A549 (cell line): ENCODE data around the gene CAMKMT. TPM values are rescaled to one million over a fixed set of nuclear protein-coding genes. Genes with fewer than 3 reads are reported as not detected.

Experiments used
- ATAC-seq, 2 experiments: fragments of 200-7000 bp in 1 of 2; fragments of >200 bp in 1 of 2; cut with Nextera tagmentation in 1 of 2; cut with Tn5 transposase in 1 of 2; 3 replicates each; pipeline versions ENCODE4 v1.8.0 to v1.9.1; 2018 to 2020; ENCODE audit warnings: mild to moderate bottlenecking in 1 of 2, moderate library complexity in 1 of 2
- CTCF ChIA-PET: fragments of 300-600 bp; sonication (Branson Sonifier 250); formaldehyde crosslinking; extraction: SDS; loops from one replicate; lab custom pipeline; 2021; ENCODE audit warnings: antibody characterized with exemption, inconsistent platforms; lab: Yijun Ruan, JAX
- POLR2A ChIA-PET: fragments of 350-600 bp; formaldehyde crosslinking; extraction: SDS; loops from one replicate; lab custom pipeline; 2021; ENCODE audit warnings: antibody characterized with exemption, inconsistent platforms; lab: Yijun Ruan, JAX
- DNase-seq, 2 experiments: peaks; one replicate each; pipeline versions ENCODE4 v3.0.0 to v3.0.0-alpha.2; 2011 to 2016; ENCODE audit warnings: low read depth in 1 of 2, low spot score in 1 of 2
- FAIRE-seq: peaks from 2 replicates; lab custom pipeline; 2011; peaks lifted over from hg19 to GRCh38; lab: Jason Lieb, UNC
- H3K27ac ChIP-seq, 2 experiments: fragments of >200 bp; sonication (Bioruptor Twin); formaldehyde crosslinking; 3 replicates each; pipeline ENCODE4 v1.5.1; 2016 to 2017
- H3K4me1 ChIP-seq: fragments of >200 bp; sonication (Bioruptor Twin); formaldehyde crosslinking; 3 replicates; pipeline ENCODE4 v1.6.1; 2016
- H3K4me2 ChIP-seq: fragments of >200 bp; sonication (Bioruptor Twin); formaldehyde crosslinking; 3 replicates; pipeline ENCODE4 v1.6.1; 2016
- H3K4me3 ChIP-seq: fragments of >200 bp; sonication (Bioruptor Twin); formaldehyde crosslinking; 3 replicates; pipeline ENCODE4 v1.5.1; 2016
- H3K9me3 ChIP-seq: fragments of >200 bp; sonication (Bioruptor Twin); formaldehyde crosslinking; 3 replicates; pipeline ENCODE4 v1.6.1; 2016
- BHLHE40 ChIP-seq: IDR thresholded peaks from 2 replicates; pipeline ENCODE4 v1.6.1; 2012; ENCODE audit warnings: low read depth, low read length, inconsistent platforms
- CEBPB ChIP-seq, 2 experiments: fragments of >200 bp in 1 of 2; sonication (Bioruptor Twin) in 1 of 2; formaldehyde crosslinking in 1 of 2; IDR thresholded peaks; 2 replicates each; pipeline ENCODE4 v1.6.1; 2012 to 2016
- CHD2 ChIP-seq: fragments of 150-350 bp; IDR thresholded peaks from 2 replicates; pipeline ENCODE4 v1.6.1; 2014; ENCODE audit warnings: low read length; ENCODE audit not compliant: partially characterized antibody
- CHD4 ChIP-seq: fragments of 200-600 bp; sonication (generic); IDR thresholded peaks from 2 replicates; pipeline ENCODE4 v1.6.1; 2016; ENCODE audit warnings: antibody characterized with exemption, mild to moderate bottlenecking, borderline replicate concordance
- EHMT2 ChIP-seq: fragments of 200-600 bp; sonication (generic); IDR thresholded peaks from 2 replicates; pipeline ENCODE4 v1.6.1; 2016; ENCODE audit warnings: antibody characterized with exemption, low read depth, mild to moderate bottlenecking, moderate library complexity
- FOXS1 ChIP-seq: fragments of 250-450 bp; sonication (Bioruptor Pico); IDR thresholded peaks from 2 replicates; pipeline ENCODE4 v1.5.0; 2020; ENCODE audit warnings: mild to moderate bottlenecking, moderate library complexity
- HEYL ChIP-seq: fragments of 250-450 bp; sonication (Bioruptor Pico); IDR thresholded peaks from 2 replicates; pipeline ENCODE4 v1.8.0; 2021; ENCODE audit warnings: mild to moderate bottlenecking, moderate library complexity
- HOXB5 ChIP-seq: fragments of 250-450 bp; sonication (Bioruptor Pico); IDR thresholded peaks from 2 replicates; pipeline ENCODE4 v1.5.0; 2020; ENCODE audit warnings: mild to moderate bottlenecking, moderate library complexity
- JUN ChIP-seq, 2 experiments: fragments of >200 bp; sonication (Bioruptor Twin); formaldehyde crosslinking; IDR thresholded peaks; 2 replicates in 1 of 2; 3 replicates in 1 of 2; pipeline ENCODE4 v1.6.1; 2016 to 2017
- JUNB ChIP-seq: fragments of >200 bp; sonication (Bioruptor Twin); formaldehyde crosslinking; IDR thresholded peaks from 2 replicates; pipeline ENCODE4 v1.6.1; 2016
- KDM5A ChIP-seq: fragments of 200-600 bp; sonication (generic); IDR thresholded peaks from 2 replicates; pipeline ENCODE4 v1.6.1; 2016; ENCODE audit warnings: antibody characterized with exemption, mild to moderate bottlenecking
- MAFK ChIP-seq: fragments of 450-650 bp; IDR thresholded peaks from 2 replicates; pipeline ENCODE4 v1.6.1; 2014; ENCODE audit not compliant: partially characterized antibody
- MAZ ChIP-seq: fragments of 150-350 bp; IDR thresholded peaks from 2 replicates; pipeline ENCODE4 v1.6.1; 2014; ENCODE audit warnings: antibody characterized with exemption, low read depth, low read length, borderline replicate concordance
- PHF8 ChIP-seq: fragments of 200-600 bp; sonication (generic); IDR thresholded peaks from 2 replicates; pipeline ENCODE4 v1.6.1; 2016; ENCODE audit warnings: low read depth, mild to moderate bottlenecking, antibody characterized with exemption, moderate library complexity, borderline replicate concordance
- TP53 ChIP-seq: fragments of 250-450 bp; sonication (Bioruptor Pico); IDR thresholded peaks from 2 replicates; pipeline ENCODE4 v1.5.0; 2021; ENCODE audit warnings: mild to moderate bottlenecking, moderate library complexity
- WGBS: methylation state at CpG from one replicate; pipeline ENCODE4 v1.1.6; 2017; ENCODE audit errors: missing lambda C conversion rate; 5-methylcytosine and 5-hydroxymethylcytosine counted together
- polyA plus RNA-seq, 4 experiments: library from polyadenylated mRNA; depleted of rRNA in 3 of 4; stranded (reverse); fragments of >200 nt; fragmentation: RNase III in 1 of 4; extraction: RNeasy Plus Mini Kit Qiagen cat#74134 plus additional on column Dnase treatment in 1 of 4; gene quantifications; 2 replicates in 3 of 4; 3 replicates in 1 of 4; pipeline ENCODE4 v1.2.3, GENCODE V29; 2011 to 2017
- TF ChIP-seq, protein P1 (sequence below): fragments of 250-450 bp; sonication (Bioruptor Pico); IDR thresholded peaks from 2 replicates; pipeline ENCODE4 v1.5.0; 2021; ENCODE audit warnings: mild to moderate bottlenecking, moderate library complexity, borderline replicate concordance
- TF ChIP-seq, protein P2 (sequence below): fragments of 450-650 bp; IDR thresholded peaks from 2 replicates; pipeline ENCODE4 v1.6.1; 2014; ENCODE audit warnings: antibody characterized with exemption
- TF ChIP-seq, protein P3 (sequence below): fragments of 200-600 bp; sonication (generic); IDR thresholded peaks from 2 replicates; pipeline ENCODE4 v1.6.1; 2016; ENCODE audit warnings: antibody characterized with exemption, mild to moderate bottlenecking, moderate library complexity

The CAMKMT gene
- polyA plus RNA-seq, 2 of the 4 experiments (the other 2 are of a cell fraction), result 6.5 to 15.7 TPM

DNA sequence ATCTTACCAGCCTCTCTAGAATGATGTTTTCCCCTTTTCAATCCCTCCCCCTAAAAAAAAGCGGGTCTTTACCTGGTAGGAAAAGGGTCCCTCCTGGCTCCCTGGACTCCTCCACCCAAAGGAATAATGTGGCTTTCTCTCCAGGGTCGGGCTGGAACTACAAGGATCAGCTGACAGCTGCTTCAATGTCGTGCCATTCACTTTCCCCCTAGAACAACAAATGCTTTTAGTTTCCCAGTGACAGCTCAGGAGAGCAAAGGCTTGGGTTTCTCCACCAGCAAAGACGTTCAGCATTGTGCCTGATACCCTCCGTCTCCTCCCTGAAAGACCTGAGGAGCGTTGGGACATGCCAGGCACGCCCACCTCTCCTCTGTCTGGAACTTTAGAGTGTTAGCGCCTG lies 405.9 kb downstream of the CAMKMT start:
- Histone ChIP-seq H3K9me3 (no peaks in the 10 kb centered on the region), H3K4me2 (no peak overlapping the region)
- TF ChIP-seq JUNB, result no peak
- TF ChIP-seq CEBPB (IDR thresholded peaks at IDR 0.05), result no peak
- TF ChIP-seq EHMT2, result no peak
- TF ChIP-seq JUN (IDR thresholded peaks at IDR 0.05), result no peak
- no peak for TF ChIP-seq CHD4
- TF ChIP-seq KDM5A, result no peak
- no peak for TF ChIP-seq HOXB5 (CRISPR knock-in tag)
- TF ChIP-seq CHD2, result no peak
- TF ChIP-seq, protein P1, sequence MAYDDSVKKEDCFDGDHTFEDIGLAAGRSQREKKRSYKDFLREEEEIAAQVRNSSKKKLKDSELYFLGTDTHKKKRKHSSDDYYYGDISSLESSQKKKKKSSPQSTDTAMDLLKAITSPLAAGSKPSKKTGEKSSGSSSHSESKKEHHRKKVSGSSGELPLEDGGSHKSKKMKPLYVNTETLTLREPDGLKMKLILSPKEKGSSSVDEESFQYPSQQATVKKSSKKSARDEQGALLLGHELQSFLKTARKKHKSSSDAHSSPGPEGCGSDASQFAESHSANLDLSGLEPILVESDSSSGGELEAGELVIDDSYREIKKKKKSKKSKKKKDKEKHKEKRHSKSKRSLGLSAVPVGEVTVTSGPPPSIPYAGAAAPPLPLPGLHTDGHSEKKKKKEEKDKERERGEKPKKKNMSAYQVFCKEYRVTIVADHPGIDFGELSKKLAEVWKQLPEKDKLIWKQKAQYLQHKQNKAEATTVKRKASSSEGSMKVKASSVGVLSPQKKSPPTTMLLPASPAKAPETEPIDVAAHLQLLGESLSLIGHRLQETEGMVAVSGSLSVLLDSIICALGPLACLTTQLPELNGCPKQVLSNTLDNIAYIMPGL (CRISPR knock-in tag), result no peak
- TF ChIP-seq MAFK, result no peak
- no peak for TF ChIP-seq MAZ
- TF ChIP-seq, all 56 proteins: peak for 0
- Histone ChIP-seq H3K4me1 (peaks cover 7% of the 10 kb centered on the region; the same call in 1 of the 3 replicates), H3K27ac (no peak overlapping the region), H3K4me3 (no peak overlapping the region)
- ATAC-seq (no peak), FAIRE-seq (no peak), DNase-seq (no peak)
- ChIA-PET CTCF (interaction anchor here (1.5 to 1.6 kb wide), 2 partner anchors 14 to 288 kb away, joined by 3 to 5 read pairs; no protein-coding TSS in a partner anchor), POLR2A (no interaction called here)
- 70% methylated on average over 8 of the region's 8 CpGs for WGBS

DNA sequence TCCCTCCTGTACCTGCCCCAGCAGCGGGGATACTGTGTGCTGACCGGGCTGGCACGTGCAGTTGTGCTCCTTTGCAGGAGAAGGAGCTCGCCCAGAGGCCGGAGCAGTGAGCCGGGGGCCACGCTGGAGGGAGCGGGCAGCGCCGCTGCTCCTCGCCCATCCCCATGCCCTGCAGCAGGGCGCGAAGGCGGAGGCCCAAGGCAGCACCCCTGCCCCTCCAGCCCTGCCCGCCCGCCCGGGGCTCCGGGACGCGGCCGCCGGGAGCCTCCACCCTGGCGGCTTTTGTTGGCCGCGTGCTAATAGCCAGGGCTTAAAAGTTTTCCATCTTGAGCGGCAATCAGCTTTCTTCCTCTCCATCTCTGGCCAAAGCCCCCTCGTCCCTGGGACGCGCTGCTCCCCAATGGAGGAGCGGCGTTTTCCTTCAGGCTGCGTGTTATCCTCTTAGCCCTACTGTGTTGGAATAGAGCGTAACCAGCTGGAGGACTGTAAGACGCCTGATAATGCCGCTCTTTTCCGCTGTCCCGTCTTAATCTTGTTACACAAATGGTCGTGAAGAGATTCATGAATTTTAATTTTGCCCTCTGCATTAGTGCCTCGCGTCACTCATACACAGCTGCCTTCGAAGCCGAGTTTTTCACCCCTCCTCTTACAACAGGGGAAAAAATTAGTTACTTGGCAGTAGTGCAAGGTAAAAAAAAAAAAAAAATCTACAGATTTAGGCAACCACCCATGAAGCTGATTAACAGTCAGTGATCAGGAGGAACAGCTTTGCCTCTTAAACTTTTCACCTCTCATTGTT lies 406.9 kb downstream of the CAMKMT start:
- no peaks in the 10 kb centered on the region; the same call in 2 of the 3 replicates for H3K4me1 ChIP-seq
- 87% methylated on average over 39 of the region's 42 CpGs for WGBS
- no peak for FAIRE-seq
- H3K27ac ChIP-seq, result no peak overlapping the region
- no peak for DNase-seq
- no peak overlapping the region for H3K4me3 ChIP-seq
- TF ChIP-seq HEYL (CRISPR knock-in tag) (no peak), BHLHE40 (no peak), FOXS1 (CRISPR knock-in tag) (no peak), TP53 (no peak), EHMT2 (no peak), PHF8 (no peak)
- TF ChIP-seq, protein P2, sequence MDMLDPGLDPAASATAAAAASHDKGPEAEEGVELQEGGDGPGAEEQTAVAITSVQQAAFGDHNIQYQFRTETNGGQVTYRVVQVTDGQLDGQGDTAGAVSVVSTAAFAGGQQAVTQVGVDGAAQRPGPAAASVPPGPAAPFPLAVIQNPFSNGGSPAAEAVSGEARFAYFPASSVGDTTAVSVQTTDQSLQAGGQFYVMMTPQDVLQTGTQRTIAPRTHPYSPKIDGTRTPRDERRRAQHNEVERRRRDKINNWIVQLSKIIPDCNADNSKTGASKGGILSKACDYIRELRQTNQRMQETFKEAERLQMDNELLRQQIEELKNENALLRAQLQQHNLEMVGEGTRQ, result no peak
- TF ChIP-seq, protein P3, sequence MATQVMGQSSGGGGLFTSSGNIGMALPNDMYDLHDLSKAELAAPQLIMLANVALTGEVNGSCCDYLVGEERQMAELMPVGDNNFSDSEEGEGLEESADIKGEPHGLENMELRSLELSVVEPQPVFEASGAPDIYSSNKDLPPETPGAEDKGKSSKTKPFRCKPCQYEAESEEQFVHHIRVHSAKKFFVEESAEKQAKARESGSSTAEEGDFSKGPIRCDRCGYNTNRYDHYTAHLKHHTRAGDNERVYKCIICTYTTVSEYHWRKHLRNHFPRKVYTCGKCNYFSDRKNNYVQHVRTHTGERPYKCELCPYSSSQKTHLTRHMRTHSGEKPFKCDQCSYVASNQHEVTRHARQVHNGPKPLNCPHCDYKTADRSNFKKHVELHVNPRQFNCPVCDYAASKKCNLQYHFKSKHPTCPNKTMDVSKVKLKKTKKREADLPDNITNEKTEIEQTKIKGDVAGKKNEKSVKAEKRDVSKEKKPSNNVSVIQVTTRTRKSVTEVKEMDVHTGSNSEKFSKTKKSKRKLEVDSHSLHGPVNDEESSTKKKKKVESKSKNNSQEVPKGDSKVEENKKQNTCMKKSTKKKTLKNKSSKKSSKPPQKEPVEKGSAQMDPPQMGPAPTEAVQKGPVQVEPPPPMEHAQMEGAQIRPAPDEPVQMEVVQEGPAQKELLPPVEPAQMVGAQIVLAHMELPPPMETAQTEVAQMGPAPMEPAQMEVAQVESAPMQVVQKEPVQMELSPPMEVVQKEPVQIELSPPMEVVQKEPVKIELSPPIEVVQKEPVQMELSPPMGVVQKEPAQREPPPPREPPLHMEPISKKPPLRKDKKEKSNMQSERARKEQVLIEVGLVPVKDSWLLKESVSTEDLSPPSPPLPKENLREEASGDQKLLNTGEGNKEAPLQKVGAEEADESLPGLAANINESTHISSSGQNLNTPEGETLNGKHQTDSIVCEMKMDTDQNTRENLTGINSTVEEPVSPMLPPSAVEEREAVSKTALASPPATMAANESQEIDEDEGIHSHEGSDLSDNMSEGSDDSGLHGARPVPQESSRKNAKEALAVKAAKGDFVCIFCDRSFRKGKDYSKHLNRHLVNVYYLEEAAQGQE, result no peak
- TF ChIP-seq, all 56 proteins: peak for 0
- POLR2A ChIA-PET, result no interaction called here
- CTCF ChIA-PET, result interaction anchor here (0.7 to 2.3 kb wide), 3 partner anchors 13 to 19 kb away, joined by 4 to 5 read pairs (median 4); no protein-coding TSS in a partner anchor
- H3K9me3 ChIP-seq, result no peaks in the 10 kb centered on the region
- H3K4me2 ChIP-seq, result no peak overlapping the region
- ATAC-seq, result no peak; a peak in 1 of 6 replicates
